Endothelial cell (in vitro differentiated cells): ENCODE results near the gene HAGH. TPM values are rescaled to one million over a fixed set of nuclear protein-coding genes. Genes with fewer than 3 reads are reported as not detected.

Experiments
- DNase-seq: peaks from one replicate; pipeline ENCODE4 v3.0.0; 2021; ENCODE audit warnings: low spot score
- H3K27ac Mint-ChIP-seq: one replicate; pipeline ENCODE4 v1.8.0; 2021; ENCODE audit warnings: mixed read lengths, inconsistent platforms; ENCODE audit not compliant: unreplicated experiment
- H3K27me3 Mint-ChIP-seq: one replicate; pipeline ENCODE4 v1.8.0; 2021; ENCODE audit warnings: mild to moderate bottlenecking, moderate library complexity, mixed read lengths, inconsistent platforms; ENCODE audit not compliant: unreplicated experiment
- H3K36me3 Mint-ChIP-seq: one replicate; pipeline ENCODE4 v1.8.0; 2021; ENCODE audit warnings: mild to moderate bottlenecking, low read depth, mixed read lengths, inconsistent platforms; ENCODE audit not compliant: unreplicated experiment
- H3K4me1 Mint-ChIP-seq: one replicate; pipeline ENCODE4 v1.8.0; 2021; ENCODE audit warnings: mild to moderate bottlenecking, mixed read lengths, inconsistent platforms; ENCODE audit not compliant: unreplicated experiment
- H3K4me3 Mint-ChIP-seq: one replicate; pipeline ENCODE4 v1.8.0; 2021; ENCODE audit warnings: mild to moderate bottlenecking, mixed read lengths, inconsistent platforms; ENCODE audit not compliant: unreplicated experiment
- H3K9me3 Mint-ChIP-seq: one replicate; pipeline ENCODE4 v1.8.0; 2021; ENCODE audit warnings: mixed read lengths, inconsistent platforms; ENCODE audit not compliant: unreplicated experiment
- CTCF ChIP-seq: fragments of 200-600 bp; sonication (generic); IDR thresholded peaks from one replicate; pipeline ENCODE4 v1.5.0; 2021; ENCODE audit warnings: antibody characterized with exemption; ENCODE audit not compliant: unreplicated experiment
- total RNA-seq: library from RNA; stranded (reverse); fragmentation: NEBNext Ultra II Directional; extraction: Animal tissue kit (Norgen Biotek cat#: 25700); gene quantifications from one replicate; pipeline ENCODE4 v1.2.1, GENCODE V29; 2021; ENCODE audit not compliant: unreplicated experiment

Gene HAGH
- total RNA-seq, 1 donor from 2014 or later = 44.8 TPM

DNA sequence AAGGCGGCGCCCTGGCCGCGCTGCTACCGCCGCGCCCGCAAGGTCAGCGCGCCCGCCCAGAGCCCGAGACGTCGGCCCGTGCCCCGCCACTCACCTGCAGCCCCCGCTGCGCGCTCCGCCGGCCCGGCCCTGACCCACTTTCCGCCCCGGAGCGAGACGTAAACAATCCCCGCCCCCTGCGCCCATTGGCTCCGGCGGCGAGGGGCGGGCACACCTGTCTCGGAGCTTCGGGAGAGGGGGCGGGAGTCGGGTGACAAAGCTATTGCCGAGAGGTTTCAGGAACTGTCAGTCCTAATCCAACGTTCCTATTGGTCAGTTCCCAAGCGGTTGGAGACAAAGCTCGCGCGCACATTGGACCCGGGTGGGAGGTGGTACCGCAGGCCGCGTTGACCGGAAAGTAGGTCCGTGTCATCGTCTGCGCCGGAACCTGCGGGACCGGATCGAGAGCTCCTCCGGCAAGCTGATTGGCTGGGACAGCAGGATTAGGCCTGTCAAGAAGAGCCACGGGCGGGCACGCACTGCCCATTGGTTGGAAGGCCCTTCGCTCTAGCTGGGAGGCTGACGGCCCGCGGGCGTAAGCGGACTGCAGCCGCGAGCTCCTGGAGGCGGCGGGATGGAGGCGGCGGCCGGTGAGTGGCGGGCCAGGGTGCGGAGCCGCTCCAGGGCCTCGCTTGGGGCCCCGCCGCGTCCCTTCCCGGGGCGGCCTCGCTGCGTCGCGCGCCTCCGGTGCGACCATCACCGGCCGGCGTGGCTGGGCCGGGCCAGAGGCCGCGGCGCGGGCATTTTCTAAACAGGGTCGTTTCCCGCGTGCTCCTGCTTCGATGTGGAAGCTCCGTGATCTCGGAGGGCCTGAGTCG is 44.0 kb downstream of the HAGH start, which contains the start of the genes NUBP2 and SPSB3:
Gene NUBP2 (plus strand): TSS at position 553 of the 857 bp plus-strand sequence. CDS start 61 bp downstream, at position 614.
Gene SPSB3 (minus strand): TSS at position 164 of the 857 bp plus-strand sequence. CDS start 1,088 bp downstream, outside the sequence.
- Mint-ChIP-seq H3K4me3 (peak within 1 kb of the TSS; percentile 96), H3K27me3 (peaks cover 6% of the 10 kb centered on the region), H3K36me3 (no peaks in the 10 kb centered on the region), H3K27ac (peak within 1 kb of the TSS; percentile 77), H3K4me1 (peaks cover 13% of the 10 kb centered on the region), H3K9me3 (no peaks in the 10 kb centered on the region)
- DNase-seq = peak; percentile 98
- no peak for TF ChIP-seq CTCF

DNA sequence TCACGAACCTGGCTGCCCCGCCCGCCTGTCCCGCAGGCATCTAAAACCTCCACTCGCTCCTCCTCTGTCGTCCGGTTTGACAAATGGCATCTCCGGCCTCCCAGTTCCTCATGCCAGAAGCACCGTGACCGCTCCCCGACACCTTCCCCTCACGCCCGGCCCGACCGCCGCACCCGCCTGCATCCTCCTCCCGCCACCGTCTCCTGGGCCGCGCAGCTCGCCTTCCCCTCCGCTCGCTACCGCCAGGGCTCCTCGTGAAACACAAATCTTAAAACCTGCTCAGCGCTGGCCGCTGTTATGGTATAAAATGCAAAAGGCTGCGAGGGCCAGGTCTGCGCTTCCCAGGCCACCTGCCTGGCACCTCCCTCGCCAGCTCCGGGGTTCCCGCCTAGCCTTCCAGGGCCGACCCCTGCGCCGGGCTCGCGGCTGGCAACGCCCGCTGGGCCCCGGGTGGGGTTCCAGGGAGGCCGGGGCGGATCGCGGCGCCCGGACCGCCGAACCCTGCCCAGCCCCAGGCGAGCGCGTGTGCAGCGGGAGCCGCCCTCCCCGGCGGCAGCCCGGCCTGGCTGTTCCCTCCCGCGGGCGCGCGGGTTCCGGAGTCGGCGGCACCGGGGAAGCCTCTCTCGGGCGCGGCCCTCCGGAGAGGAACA is 44.7 kb downstream of the HAGH start:
- peak overlapping the region; percentile 94 for H3K4me3 Mint-ChIP-seq
- peak; percentile 36 for DNase-seq
- H3K27me3 Mint-ChIP-seq = peaks cover 6% of the 10 kb centered on the region
- peaks cover 13% of the 10 kb centered on the region for H3K4me1 Mint-ChIP-seq
- no peaks in the 10 kb centered on the region for H3K9me3 Mint-ChIP-seq
- peak; percentile 34 for TF ChIP-seq CTCF
- H3K27ac Mint-ChIP-seq = peak overlapping the region; percentile 30
- H3K36me3 Mint-ChIP-seq = no peaks in the 10 kb centered on the region

DNA sequence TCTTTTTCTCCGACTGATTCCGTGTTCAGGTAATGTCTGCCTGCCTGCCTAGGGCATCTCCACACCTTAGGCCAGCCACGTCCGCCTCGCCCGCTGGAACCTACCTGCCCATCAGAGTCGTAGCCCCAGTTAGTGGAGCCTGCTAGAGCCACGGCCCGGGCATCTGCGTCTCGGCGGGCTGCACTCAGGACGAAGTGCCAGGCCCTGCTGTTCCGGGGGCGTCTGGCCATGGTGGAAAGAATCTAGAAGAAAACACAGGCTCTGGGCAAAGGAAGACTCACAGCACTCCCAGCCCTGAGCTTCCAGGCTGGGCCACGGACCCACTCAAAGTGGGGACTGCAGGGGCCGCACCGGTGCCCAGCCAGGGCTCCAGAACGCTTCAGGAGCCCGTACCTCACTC is 45.4 kb downstream of the HAGH start:
- Mint-ChIP-seq H3K4me1 (peaks cover 13% of the 10 kb centered on the region), H3K36me3 (no peaks in the 10 kb centered on the region), H3K27ac (peak overlapping the region; percentile 30), H3K27me3 (peaks cover 6% of the 10 kb centered on the region), H3K4me3 (peak overlapping the region; percentile 94), H3K9me3 (no peaks in the 10 kb centered on the region)
- no peak for TF ChIP-seq CTCF
- no peak for DNase-seq

GRCh38 chr16:1780677-1781072 is 46.0 kb downstream of the HAGH start:
- DNase-seq = no peak
- no peak for TF ChIP-seq CTCF
- H3K27ac Mint-ChIP-seq = no peak overlapping the region

More at GRCh38 chr16:1780677-1781072, 46.0 kb downstream of the HAGH start:
- Mint-ChIP-seq H3K4me1 (peaks cover 13% of the 10 kb centered on the region), H3K9me3 (no peaks in the 10 kb centered on the region), H3K27me3 (peaks cover 6% of the 10 kb centered on the region), H3K36me3 (no peaks in the 10 kb centered on the region), H3K4me3 (peak overlapping the region; percentile 94)
